Bronchial epithelial cell (primary cell): ENCODE measurements around the gene USP21. TPM values are rescaled to one million over a fixed set of nuclear protein-coding genes. Genes with fewer than 3 reads are reported as not detected.

Source experiments
- DNase-seq: peaks from one replicate; pipeline ENCODE4 v3.0.0-alpha.2; 2010; ENCODE audit warnings: low read depth
- FAIRE-seq: peaks from 2 replicates; lab custom pipeline; 2011; peaks lifted over from hg19 to GRCh38; lab: Jason Lieb, UNC
- H3K27me3 ChIP-seq: 2 replicates; pipeline ENCODE4 v1.5.1; 2011; ENCODE audit warnings: low read length; ENCODE audit not compliant: control insufficient read depth, insufficient read depth
- H3K36me3 ChIP-seq: 2 replicates; pipeline ENCODE4 v1.5.1; 2011; ENCODE audit warnings: low read length; ENCODE audit not compliant: control insufficient read depth, insufficient read depth
- H3K4me3 ChIP-seq: 2 replicates; pipeline ENCODE4 v1.5.1; 2011; ENCODE audit warnings: mild to moderate bottlenecking, low read depth, low read length, control low read depth
- CTCF ChIP-seq: IDR thresholded peaks from 2 replicates; pipeline ENCODE4 v1.5.1; 2011; ENCODE audit warnings: mild to moderate bottlenecking, moderate library complexity, low read length, control low read depth, inconsistent platforms; ENCODE audit not compliant: insufficient read depth, severe bottlenecking
- total RNA-seq: library from RNA; depleted of rRNA; stranded (reverse); fragments of >200 nt; gene quantifications from 2 replicates; pipeline ENCODE4 v1.2.1, GENCODE V29; 2014

The USP21 gene
- total RNA-seq, 1 donor from 2014 or later, result 3.9 TPM

- FAIRE-seq, result no peak
- DNase-seq, result peak; percentile 23
Measured at GRCh38 chr1:161131523-161132409, 27.5 kb upstream of the USP21 start.

DNA sequence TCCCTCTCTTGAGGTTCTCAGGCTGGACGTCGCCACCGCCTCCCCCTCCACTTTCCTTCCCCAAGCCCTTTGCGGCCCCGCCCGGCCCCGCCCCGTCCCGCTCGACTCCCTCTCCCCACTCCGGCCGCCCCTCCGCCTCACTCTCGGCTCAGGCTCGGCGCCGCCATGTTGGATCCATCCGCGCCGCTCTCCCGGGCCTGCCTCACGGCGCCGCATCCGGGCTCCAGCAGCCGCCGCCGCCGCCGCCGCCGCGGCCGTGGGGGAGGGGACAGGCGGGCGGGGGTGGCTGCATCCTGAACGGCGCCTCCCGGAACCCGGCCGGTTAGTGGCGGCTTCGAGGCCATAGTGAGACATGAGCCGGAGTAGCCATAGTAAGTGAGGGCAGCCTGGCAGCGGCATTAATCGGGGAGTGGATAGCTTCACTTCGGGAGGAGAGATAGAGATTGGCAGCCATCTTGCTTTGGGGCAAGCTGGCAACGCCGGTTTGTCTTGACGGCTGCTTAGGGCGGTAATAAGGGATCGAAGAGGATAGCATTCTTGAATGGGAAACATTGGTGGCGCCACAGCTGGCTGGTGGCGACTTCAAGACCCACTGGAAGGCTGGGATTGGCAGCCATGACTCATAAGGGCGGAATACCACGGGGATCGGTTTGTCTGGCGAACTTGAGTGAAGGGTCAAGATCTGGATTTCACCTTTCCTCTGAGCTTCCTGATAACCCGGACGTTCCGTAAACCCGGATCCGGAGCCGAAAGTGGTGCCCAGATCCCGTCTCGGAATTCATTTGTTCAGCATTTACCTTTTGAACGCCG lies 26.7 kb upstream of the USP21 start, which contains the start of gene DEDD:
DEDD (minus strand) TSS at position 258 of the 810 bp plus-strand sequence. CDS start 8,205 bp downstream, outside the sequence.
- H3K4me3 ChIP-seq, result peak within 1 kb of the TSS; percentile 78
- H3K27me3 ChIP-seq, result no peaks in the 10 kb centered on the region
- peak; percentile 12 for TF ChIP-seq CTCF
- no peaks in the 10 kb centered on the region for H3K36me3 ChIP-seq
- FAIRE-seq (no peak), DNase-seq (peak; percentile 94)

More at GRCh38 chr1:161131523-161132409, 27.5 kb upstream of the USP21 start:
- no peak for TF ChIP-seq CTCF
- Histone ChIP-seq H3K36me3 (no peaks in the 10 kb centered on the region), H3K4me3 (peak overlapping the region; percentile 78), H3K27me3 (no peaks in the 10 kb centered on the region)

DNA sequence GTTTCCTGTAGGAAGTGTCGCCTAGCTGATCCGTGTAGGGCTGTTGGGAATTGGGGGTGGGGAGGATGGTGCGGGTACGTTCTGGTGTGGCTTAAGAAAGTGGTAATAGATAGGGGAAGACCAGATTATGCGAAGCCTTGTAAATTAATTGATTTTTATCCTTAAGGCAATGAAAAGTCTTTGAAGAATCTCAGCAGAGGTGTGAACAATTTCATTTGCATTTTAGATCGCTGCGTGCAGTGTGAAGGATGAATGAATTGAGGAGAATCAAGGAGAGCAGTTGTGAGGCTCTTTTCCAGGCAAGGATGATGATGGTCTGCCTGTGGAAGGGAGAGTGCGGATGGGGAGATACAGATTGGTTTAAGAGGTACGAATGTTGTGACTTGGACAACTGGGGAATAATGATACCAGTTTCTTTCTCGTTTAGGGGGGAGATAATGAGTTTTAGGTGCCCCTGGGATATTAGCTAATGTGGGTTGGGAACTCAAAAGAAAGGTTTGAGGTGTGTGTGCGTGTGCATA lies 26.0 kb upstream of the USP21 start:
- H3K4me3 ChIP-seq, result peak overlapping the region; percentile 78
- DNase-seq, result no peak
- no peak for FAIRE-seq
- H3K27me3 ChIP-seq, result no peaks in the 10 kb centered on the region
- TF ChIP-seq CTCF, result no peak
- no peaks in the 10 kb centered on the region for H3K36me3 ChIP-seq

DNA sequence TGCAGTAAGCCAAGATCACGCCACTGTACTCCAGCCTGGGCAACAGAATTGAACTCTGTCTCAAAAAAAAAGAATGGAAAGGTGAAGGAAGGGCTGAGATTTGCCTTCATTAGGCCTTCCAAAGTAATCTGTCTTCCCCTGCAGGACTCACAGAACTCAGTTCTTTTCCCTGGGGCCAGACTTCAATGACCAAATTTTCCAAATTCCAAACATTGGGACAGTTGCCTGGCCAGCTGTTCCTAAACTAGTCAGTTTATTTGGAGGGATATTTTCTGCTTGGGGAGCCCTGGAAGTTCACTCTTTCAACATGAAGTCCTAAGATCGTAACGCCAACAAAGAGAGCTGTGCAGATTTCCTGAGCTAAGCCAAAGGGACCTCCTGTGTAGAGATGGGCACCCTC lies 21.4 kb upstream of the USP21 start:
- DNase-seq (no peak), FAIRE-seq (no peak)
- Histone ChIP-seq H3K27me3 (no peaks in the 10 kb centered on the region), H3K36me3 (no peaks in the 10 kb centered on the region), H3K4me3 (no peak overlapping the region)
- no peak for TF ChIP-seq CTCF

DNA sequence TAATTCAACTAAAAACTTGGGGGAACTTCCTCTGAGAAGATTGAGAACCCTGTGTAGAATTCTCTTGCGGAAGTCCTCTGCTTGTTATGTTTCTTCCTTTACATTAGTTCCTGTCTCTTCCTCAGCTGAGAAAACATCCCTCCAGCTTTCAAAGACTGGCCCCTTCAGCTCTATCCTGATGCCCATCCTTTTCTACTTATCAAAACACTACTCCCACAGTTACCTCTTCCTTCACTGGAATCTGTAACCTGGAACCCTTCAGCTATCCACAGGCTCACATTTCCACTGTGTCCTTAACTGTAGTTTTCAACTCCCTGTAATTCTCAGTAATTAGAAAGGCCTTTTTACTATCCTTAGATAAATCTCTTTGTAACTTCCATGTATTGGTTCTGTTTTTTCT lies 20.9 kb upstream of the USP21 start:
- FAIRE-seq (no peak), DNase-seq (no peak)
- Histone ChIP-seq H3K4me3 (no peak overlapping the region), H3K27me3 (no peaks in the 10 kb centered on the region), H3K36me3 (no peaks in the 10 kb centered on the region)
- TF ChIP-seq CTCF, result no peak
